GM10248 (cell line): ENCODE data around the gene CBLB.

Experiments used
- CTCF ChIA-PET: fragments of 300-600 bp; sonication (Branson Sonifier 250); formaldehyde crosslinking; extraction: SDS; loops from one replicate; lab custom pipeline; 2021; ENCODE audit warnings: antibody characterized with exemption; lab: Yijun Ruan, JAX
- POLR2A ChIA-PET: fragments of 350-650 bp; sonication (Branson Sonifier 250); formaldehyde crosslinking; extraction: SDS; loops from one replicate; lab custom pipeline; 2020; ENCODE audit warnings: antibody characterized with exemption; lab: Yijun Ruan, JAX
- DNase-seq: peaks from one replicate; pipeline ENCODE4 v3.0.0; 2012; ENCODE audit errors: extremely low spot score
- CTCF ChIP-seq: IDR thresholded peaks from 2 replicates; pipeline ENCODE4 v1.5.1; 2012; ENCODE audit warnings: mild to moderate bottlenecking, low read depth; ENCODE audit errors: extremely low read depth, missing control alignments, control extremely low read depth

The CBLB gene

DNA sequence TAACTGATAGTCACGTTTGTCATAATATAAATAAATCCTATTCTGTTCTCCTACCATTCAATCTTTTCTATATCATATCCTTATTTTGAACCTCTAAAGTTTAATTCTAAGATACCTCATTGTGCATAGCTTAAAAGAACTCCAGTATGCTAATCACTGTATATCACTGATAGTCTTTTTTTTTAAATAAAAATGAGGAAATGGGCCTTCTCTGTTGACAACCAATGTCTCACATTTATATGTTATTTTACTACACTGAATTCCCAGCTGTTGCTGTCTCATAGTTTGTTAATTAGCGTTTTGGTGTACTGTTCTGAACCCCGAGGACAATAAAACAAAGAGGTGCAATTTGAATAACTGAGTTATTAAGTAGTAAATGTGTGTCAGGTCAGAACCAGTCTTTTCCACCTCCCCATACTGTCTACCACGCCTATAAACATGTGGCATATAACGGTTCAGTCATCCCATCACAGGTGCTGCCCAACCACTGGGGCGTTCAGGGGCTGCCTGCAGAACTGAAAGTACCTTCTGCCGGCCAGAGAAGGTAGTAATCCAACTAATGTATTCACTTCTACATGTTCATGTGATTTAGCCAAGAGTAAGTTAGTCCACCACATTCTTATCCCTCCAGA, 14.9 kb downstream of the CBLB start:
- POLR2A ChIA-PET: no interaction called here
- CTCF ChIA-PET: no interaction called here
- no peak for TF ChIP-seq CTCF
- peak; percentile 37 for DNase-seq

- no peak for DNase-seq
- no peak for TF ChIP-seq CTCF
- ChIA-PET CTCF (interaction anchor here (1.7 kb wide), 1 partner anchor 14 kb away, joined by 4 read pairs; no protein-coding TSS in a partner anchor), POLR2A (no interaction called here)
Observed at GRCh38 chr3:105851582-105851981, 17.2 kb downstream of the CBLB start.

GRCh38 chr3:105851176-105851575, 17.6 kb downstream of the CBLB start:
- no peak for DNase-seq
- POLR2A ChIA-PET: no interaction called here
- TF ChIP-seq CTCF: no peak
- CTCF ChIA-PET: no interaction called here

DNA sequence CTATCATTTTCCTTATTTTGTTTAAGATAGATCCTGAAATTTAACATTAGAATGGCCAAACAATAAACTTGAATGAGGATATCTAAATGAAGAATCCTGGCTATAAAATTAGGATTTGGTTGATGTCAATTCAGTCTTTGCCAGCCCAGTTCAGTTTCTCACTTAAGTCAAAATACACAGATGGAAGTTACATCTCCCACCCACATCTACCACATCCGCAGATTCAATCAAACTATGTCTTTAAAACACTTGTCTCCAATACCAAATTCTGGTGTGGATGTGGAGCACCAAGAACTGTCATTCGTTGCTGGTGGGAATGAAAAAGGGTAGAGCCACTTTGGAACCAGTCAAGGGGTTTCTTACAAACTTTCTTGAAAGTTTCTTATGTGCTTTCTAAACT, 18.2 kb downstream of the CBLB start:
- no peak for TF ChIP-seq CTCF

GRCh38 chr3:105848821-105849220, 20.0 kb downstream of the CBLB start:
- ChIA-PET POLR2A (no interaction called here), CTCF (interaction anchor here (0.8 to 1.8 kb wide), 2 partner anchors 9 to 21 kb away, joined by 3 to 5 read pairs; no protein-coding TSS in a partner anchor)
- TF ChIP-seq CTCF: no peak
- no peak for DNase-seq

More for the DNA sequence above, 18.2 kb downstream of the CBLB start:
- ChIA-PET POLR2A (no interaction called here), CTCF (no interaction called here)
- no peak for DNase-seq

DNA sequence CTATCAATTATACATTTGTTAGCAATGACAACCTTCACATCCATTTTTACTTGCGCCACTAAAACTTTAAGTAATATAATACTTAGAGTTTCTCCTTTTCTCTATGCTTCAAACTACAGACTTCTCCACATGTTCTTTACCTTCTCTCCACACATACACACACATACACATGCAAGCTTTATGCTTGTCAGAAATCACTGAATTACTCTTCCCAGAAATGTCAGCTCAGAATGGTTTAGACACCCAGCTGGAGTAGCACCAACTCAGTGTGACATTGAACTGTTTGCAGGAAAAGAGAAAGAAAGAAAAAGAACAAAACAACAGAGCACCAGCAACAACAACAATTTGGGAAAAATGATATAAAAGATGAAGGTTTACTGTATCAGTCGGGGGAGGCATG, 20.9 kb downstream of the CBLB start:
- no peak for DNase-seq
- ChIA-PET CTCF (interaction anchor here (1.8 to 1.9 kb wide), 2 partner anchors 9 to 11 kb away, joined by 5 to 9 read pairs; no protein-coding TSS in a partner anchor), POLR2A (interaction anchor here (1.3 kb wide), 1 partner anchor 10 kb away, joined by 4 read pairs; no protein-coding TSS in a partner anchor)
- TF ChIP-seq CTCF: no peak
